H1 (cell line): ENCODE measurements around the gene THADA. TPM values are rescaled to one million over a fixed set of nuclear protein-coding genes. Genes with fewer than 3 reads are reported as not detected.

Experiments
- CTCF ChIA-PET: fragments of 300-600 bp; sonication (Branson Sonifier 250); formaldehyde crosslinking; loops from one replicate; lab custom pipeline; 2021; ENCODE audit not compliant: partially characterized antibody; lab: Charles Lee
- POLR2A ChIA-PET: fragments of 300-600 bp; sonication (Branson Sonifier 250); formaldehyde crosslinking; loops from one replicate; lab custom pipeline; 2021; ENCODE audit warnings: inconsistent platforms; ENCODE audit not compliant: partially characterized antibody; lab: Charles Lee
- DNase-seq, 2 experiments: peaks; one replicate each; pipeline versions ENCODE4 v3.0.0 to v3.0.0-alpha.2; 2010 to 2022; ENCODE audit warnings: low spot score in 2 of 2, low read depth in 1 of 2, mixed read lengths in 1 of 2
- FAIRE-seq: peaks from 2 replicates; lab custom pipeline; 2011; peaks lifted over from hg19 to GRCh38; lab: Jason Lieb, UNC
- H2AFZ ChIP-seq: 2 replicates; pipeline ENCODE4 v1.8.1; 2012; ENCODE audit warnings: low read length, inconsistent platforms
- H2AK5ac ChIP-seq: 2 replicates; pipeline ENCODE4 v1.6.1; 2013; ENCODE audit warnings: low read depth, low read length
- H2BK120ac ChIP-seq: replicated peaks from 2 replicates; pipeline ENCODE3; 2013; ENCODE audit warnings: low read depth, low read length, inconsistent platforms
- H2BK12ac ChIP-seq: 2 replicates; pipeline ENCODE4 v1.6.1; 2013; ENCODE audit warnings: low read depth, low read length
- H2BK15ac ChIP-seq: 2 replicates; pipeline ENCODE4 v1.6.1; 2013; ENCODE audit warnings: low read length
- H2BK20ac ChIP-seq: 2 replicates; pipeline ENCODE4 v1.6.1; 2013; ENCODE audit warnings: low read length
- H2BK5ac ChIP-seq: 2 replicates; pipeline ENCODE4 v1.6.1; 2013; ENCODE audit warnings: low read depth, low read length
- H3K14ac ChIP-seq: 2 replicates; pipeline ENCODE4 v1.6.1; 2013; ENCODE audit warnings: inconsistent platforms; ENCODE audit not compliant: insufficient read length
- H3K18ac ChIP-seq: 2 replicates; pipeline ENCODE4 v1.6.1; 2013; ENCODE audit warnings: low read length; ENCODE audit errors: extremely low read depth
- H3K23ac ChIP-seq: 2 replicates; pipeline ENCODE4 v1.6.1; 2013; ENCODE audit warnings: inconsistent platforms; ENCODE audit not compliant: insufficient read length
- H3K23me2 ChIP-seq: 2 replicates; pipeline ENCODE4 v1.6.1; 2013; ENCODE audit warnings: low read depth, low read length
- H3K27ac ChIP-seq: 2 replicates; pipeline ENCODE4 v1.6.1; 2011; ENCODE audit warnings: low read depth, low read length, inconsistent platforms
- H3K27me3 ChIP-seq, 4 experiments: replicated peaks in 1 of 4; 1 replicate in 1 of 4; 2 replicates in 3 of 4; pipeline versions ENCODE4 v1.6.1 to v1.8.1; 2011 to 2013; ENCODE audit warnings: low read length in 3 of 4, mild to moderate bottlenecking in 3 of 4, inconsistent platforms in 2 of 4, mixed read lengths in 2 of 4, moderate library complexity in 1 of 4; ENCODE audit not compliant: control insufficient read depth in 3 of 4, insufficient read depth in 3 of 4; ENCODE audit errors: extremely low read depth in 1 of 4
- H3K36me3 ChIP-seq, 4 experiments: 2 replicates each; pipeline versions ENCODE4 v1.6.1 to v1.8.1; 2011 to 2013; ENCODE audit warnings: mild to moderate bottlenecking in 4 of 4, low read length in 3 of 4, moderate library complexity in 2 of 4, control low read depth in 1 of 4, inconsistent platforms in 1 of 4; ENCODE audit not compliant: insufficient read depth in 4 of 4, control insufficient read depth in 2 of 4
- H3K4ac ChIP-seq: replicated peaks from 2 replicates; pipeline ENCODE3; 2013; ENCODE audit warnings: low read length, low read depth, mixed read lengths, inconsistent platforms; ENCODE audit not compliant: insufficient read length
- H3K4me1 ChIP-seq, 4 experiments: replicated peaks in 1 of 4; 1 replicate in 1 of 4; 2 replicates in 3 of 4; pipeline versions ENCODE4 v1.6.1 to v1.8.1; 2011 to 2013; ENCODE audit warnings: low read length in 3 of 4, inconsistent platforms in 2 of 4, mixed read lengths in 1 of 4; ENCODE audit not compliant: insufficient read depth in 4 of 4, control insufficient read depth in 3 of 4
- H3K4me2 ChIP-seq, 2 experiments: 2 replicates each; pipeline versions ENCODE4 v1.6.1 to v1.8.1; 2011 to 2013; ENCODE audit warnings: low read depth in 2 of 2, low read length in 2 of 2, control low read depth in 1 of 2, inconsistent platforms in 1 of 2, mild to moderate bottlenecking in 1 of 2; ENCODE audit not compliant: insufficient read depth in 1 of 2
- H3K4me3 ChIP-seq, 4 experiments: fragments of 200-600, 300-600 bp in 1 of 4; sonication (generic), shearing (Covaris generic), sonication (Bioruptor Twin) in 1 of 4; 2 replicates each; pipeline versions ENCODE4 v1.5.1 to v1.8.1; 2011 to 2016; ENCODE audit warnings: low read length in 4 of 4, low read depth in 3 of 4, control low read depth in 2 of 4, inconsistent platforms in 2 of 4, mild to moderate bottlenecking in 2 of 4, mixed read lengths in 1 of 4, moderate library complexity in 1 of 4; ENCODE audit not compliant: insufficient read depth in 2 of 4; ENCODE audit errors: extremely low read depth in 1 of 4
- H3K56ac ChIP-seq: replicated peaks from 2 replicates; pipeline ENCODE3; 2013; ENCODE audit warnings: low read depth, mild to moderate bottlenecking, mixed read lengths, low read length, inconsistent platforms; ENCODE audit not compliant: insufficient read length
- H3K79me1 ChIP-seq: 2 replicates; pipeline ENCODE4 v1.6.1; 2013; ENCODE audit warnings: low read depth, low read length, control low read depth
- H3K79me2 ChIP-seq, 2 experiments: 2 replicates each; pipeline versions ENCODE4 v1.6.1 to v1.8.1; 2012 to 2013; ENCODE audit warnings: low read length in 2 of 2, mild to moderate bottlenecking in 2 of 2, inconsistent platforms in 1 of 2; ENCODE audit not compliant: insufficient read depth in 2 of 2, control insufficient read depth in 1 of 2
- H3K9ac ChIP-seq, 4 experiments: replicated peaks in 1 of 4; 1 replicate in 1 of 4; 2 replicates in 3 of 4; pipeline versions ENCODE4 v1.6.1 to v1.8.1; 2011 to 2013; ENCODE audit warnings: low read depth in 3 of 4, low read length in 3 of 4, control low read depth in 2 of 4, mild to moderate bottlenecking in 2 of 4, moderate library complexity in 2 of 4, inconsistent platforms in 1 of 4; ENCODE audit errors: extremely low read depth in 1 of 4
- H3K9me3 ChIP-seq, 2 experiments: 2 replicates each; pipeline versions ENCODE4 v1.6.1 to v1.8.1; 2012 to 2013; ENCODE audit warnings: mild to moderate bottlenecking in 2 of 2, moderate library complexity in 2 of 2, control low read depth in 1 of 2, inconsistent platforms in 1 of 2, low read depth in 1 of 2, low read length in 1 of 2, mixed read lengths in 1 of 2; ENCODE audit not compliant: insufficient read depth in 2 of 2
- H4K20me1 ChIP-seq, 2 experiments: replicated peaks in 1 of 2; 2 replicates each; pipeline versions ENCODE3 to v1.8.1; 2011 to 2013; ENCODE audit warnings: inconsistent platforms in 2 of 2, low read length in 2 of 2, mild to moderate bottlenecking in 1 of 2; ENCODE audit not compliant: insufficient read depth in 2 of 2, control insufficient read depth in 1 of 2
- H4K5ac ChIP-seq: 2 replicates; pipeline ENCODE4 v1.6.1; 2013; ENCODE audit warnings: low read length, low read depth, mixed read lengths, inconsistent platforms; ENCODE audit not compliant: insufficient read length
- H4K8ac ChIP-seq: 2 replicates; pipeline ENCODE4 v1.8.0; 2013; ENCODE audit warnings: mild to moderate bottlenecking, moderate library complexity, low read length, inconsistent platforms; ENCODE audit not compliant: insufficient read depth; ENCODE audit errors: extremely low read depth
- H4K91ac ChIP-seq: replicated peaks from 2 replicates; pipeline ENCODE3; 2013; ENCODE audit warnings: low read length, mixed read lengths, inconsistent platforms; ENCODE audit not compliant: insufficient read length
- E2F6 ChIP-seq: IDR thresholded peaks from 2 replicates; pipeline ENCODE4 v1.6.1; 2012; ENCODE audit warnings: inconsistent platforms
- EZH2 ChIP-seq: fragments of 200-600 bp; sonication (generic); IDR thresholded peaks from 2 replicates; pipeline ENCODE4 v1.7.1; 2012; ENCODE audit warnings: low read depth, mild to moderate bottlenecking, moderate library complexity, low read length, inconsistent platforms; ENCODE audit not compliant: severe bottlenecking
- GTF2F1 ChIP-seq: IDR thresholded peaks from 2 replicates; pipeline ENCODE4 v1.6.1; 2012; ENCODE audit warnings: low read depth, low read length, improper control_type of control experiment, borderline replicate concordance
- KDM1A ChIP-seq: fragments of 200-600, 300-600 bp; sonication (generic); IDR thresholded peaks from 2 replicates; pipeline ENCODE4 v1.7.1; 2016; ENCODE audit warnings: mild to moderate bottlenecking, low read length, borderline replicate concordance
- KDM4A ChIP-seq: IDR thresholded peaks from one replicate; pipeline ENCODE4 v1.7.1; 2012; ENCODE audit warnings: low read depth, mild to moderate bottlenecking, moderate library complexity, low read length, inconsistent platforms; ENCODE audit not compliant: severe bottlenecking
- RBBP5 ChIP-seq: IDR thresholded peaks from 2 replicates; pipeline ENCODE4 v1.7.1; 2012; ENCODE audit warnings: low read depth, mild to moderate bottlenecking, inconsistent platforms, low read length, moderate library complexity, borderline replicate concordance
- TAF1 ChIP-seq: IDR thresholded peaks from 2 replicates; pipeline ENCODE4 v1.6.1; 2011; ENCODE audit warnings: mild to moderate bottlenecking, low read depth, low read length
- YY1 ChIP-seq: IDR thresholded peaks from 2 replicates; pipeline ENCODE4 v1.6.1; 2011; ENCODE audit warnings: low read depth, mild to moderate bottlenecking, low read length
- WGBS, 2 experiments: shearing (Covaris generic) in 1 of 2; methylation state at CpG; one replicate each; pipeline versions ENCODE4 v1.1.6 to v1.1.7; 2013 to 2015; ENCODE audit warnings: low lambda C conversion rate in 2 of 2, mixed read lengths in 2 of 2, inconsistent platforms in 1 of 2, low coverage in 1 of 2, missing lambda C conversion rate in 1 of 2; ENCODE audit not compliant: insufficient replicate concordance in 2 of 2, insufficient coverage in 1 of 2, insufficient read length in 1 of 2; ENCODE audit errors: extremely low coverage in 1 of 2, missing lambda C conversion rate in 1 of 2; 5-methylcytosine and 5-hydroxymethylcytosine counted together
- polyA plus RNA-seq, 7 experiments: library from polyadenylated mRNA; depleted of rRNA in 3 of 7; stranded (reverse) in 5 of 7; unstranded in 2 of 7; fragments of >200 nt in 5 of 7; fragments of 200-250 nt in 2 of 7; gene quantifications; 1 replicate in 5 of 7; 2 replicates in 1 of 7; 4 replicates in 1 of 7; pipeline versions ENCODE4 v1.2.1 to v1.2.3, GENCODE V29; 2011 to 2013; ENCODE audit warnings: missing spikeins in 2 of 7, mixed read lengths in 2 of 7
- total RNA-seq: library from RNA; stranded (reverse); fragmentation: NEBNext Ultra II Directional; extraction: Animal tissue kit (Norgen Biotek cat#: 25700); gene quantifications from 2 replicates; pipeline ENCODE4 v1.2.1, GENCODE V29; 2021
- TF ChIP-seq, protein P1 (sequence below): IDR thresholded peaks from 2 replicates; pipeline ENCODE4 v1.6.1; 2012; ENCODE audit warnings: low read length, inconsistent platforms
- TF ChIP-seq, protein P2 (sequence below): IDR thresholded peaks from 2 replicates; pipeline ENCODE4 v1.6.1; 2012; ENCODE audit warnings: inconsistent platforms

Gene THADA
- total and polyA plus RNA-seq, 2 of the 8 experiments (the other 6 are each of a cell fraction or from before 2014, with no cell fraction given) = 22.4 to 26.8 TPM

GRCh38 chr2:43348908-43349661 lies 246.8 kb downstream of the THADA start:
- CTCF ChIA-PET = interaction anchor here (0.9 to 1.7 kb wide), 3 partner anchors 19 to 419 kb away, joined by 3 to 5 read pairs (median 3); no protein-coding TSS in a partner anchor
- H3K27me3 ChIP-seq = no peaks in the 10 kb centered on the region
- H4K91ac ChIP-seq = no peak overlapping the region
- H3K36me3 ChIP-seq = no peaks in the 10 kb centered on the region
- no peak overlapping the region for H2BK20ac ChIP-seq
- H3K18ac ChIP-seq = no peak overlapping the region
- H3K23ac ChIP-seq = no peak overlapping the region
- no peak overlapping the region for H2AFZ ChIP-seq
- no peaks in the 10 kb centered on the region for H3K23me2 ChIP-seq
- no peak overlapping the region for H3K56ac ChIP-seq
- H3K79me2 ChIP-seq = no peaks in the 10 kb centered on the region
- H2BK120ac ChIP-seq = no peak overlapping the region
- H3K27ac ChIP-seq = no peak overlapping the region
- no peak overlapping the region for H4K8ac ChIP-seq
- no peak overlapping the region for H2BK15ac ChIP-seq
- no peak overlapping the region for H4K5ac ChIP-seq
- DNase-seq (no peak), FAIRE-seq (no peak)
- no peaks in the 10 kb centered on the region for H3K79me1 ChIP-seq
- no peak overlapping the region for H2AK5ac ChIP-seq
- no peaks in the 10 kb centered on the region for H4K20me1 ChIP-seq
- POLR2A ChIA-PET = no interaction called here
- H3K14ac ChIP-seq = no peak overlapping the region
- no peak overlapping the region for H3K4me3 ChIP-seq
- no peak overlapping the region for H3K4me2 ChIP-seq
- peaks cover 4 to 17% (median 13%) of the 10 kb centered on the region in 4 experiments; a peak in 6 of 7 replicates for H3K4me1 ChIP-seq
- WGBS, 2 experiments = 87% methylated on average over 1 of the region's 1 CpG; no CpG with 5 or more reads in 1 of the 2 experiments
- H2BK5ac ChIP-seq = no peak overlapping the region
- no peaks in the 10 kb centered on the region for H3K9me3 ChIP-seq
- no peak overlapping the region for H3K9ac ChIP-seq
- no peak overlapping the region for H3K4ac ChIP-seq
- H2BK12ac ChIP-seq = no peak overlapping the region
- no peak for TF ChIP-seq YY1
- TF ChIP-seq EZH2 = no peak
- TF ChIP-seq, protein P1, sequence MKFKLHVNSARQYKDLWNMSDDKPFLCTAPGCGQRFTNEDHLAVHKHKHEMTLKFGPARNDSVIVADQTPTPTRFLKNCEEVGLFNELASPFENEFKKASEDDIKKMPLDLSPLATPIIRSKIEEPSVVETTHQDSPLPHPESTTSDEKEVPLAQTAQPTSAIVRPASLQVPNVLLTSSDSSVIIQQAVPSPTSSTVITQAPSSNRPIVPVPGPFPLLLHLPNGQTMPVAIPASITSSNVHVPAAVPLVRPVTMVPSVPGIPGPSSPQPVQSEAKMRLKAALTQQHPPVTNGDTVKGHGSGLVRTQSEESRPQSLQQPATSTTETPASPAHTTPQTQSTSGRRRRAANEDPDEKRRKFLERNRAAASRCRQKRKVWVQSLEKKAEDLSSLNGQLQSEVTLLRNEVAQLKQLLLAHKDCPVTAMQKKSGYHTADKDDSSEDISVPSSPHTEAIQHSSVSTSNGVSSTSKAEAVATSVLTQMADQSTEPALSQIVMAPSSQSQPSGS = no peak
- TF ChIP-seq, protein P2, sequence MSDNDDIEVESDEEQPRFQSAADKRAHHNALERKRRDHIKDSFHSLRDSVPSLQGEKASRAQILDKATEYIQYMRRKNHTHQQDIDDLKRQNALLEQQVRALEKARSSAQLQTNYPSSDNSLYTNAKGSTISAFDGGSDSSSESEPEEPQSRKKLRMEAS = no peak
- no peak for TF ChIP-seq GTF2F1
- no peak for TF ChIP-seq KDM1A
- no peak for TF ChIP-seq TAF1
- TF ChIP-seq E2F6 = no peak
- no peak for TF ChIP-seq KDM4A
- TF ChIP-seq RBBP5 = no peak
